IgD-negative memory B cell (primary cell): ENCODE data around the gene ATRAID. TPM values are rescaled to one million over a fixed set of nuclear protein-coding genes. Genes with fewer than 3 reads are reported as not detected.
"Not testable (repeated sequence)": the region's sequence is repeated elsewhere in the genome, so short reads cannot be mapped to it uniquely, and the experiment has no call there.

Experiments used
- H3K27ac Mint-ChIP-seq, 3 donors: one replicate each; pipeline ENCODE4 v1.8.0; 2020 to 2022; ENCODE audit warnings: mild to moderate bottlenecking in 3 of 3, mixed read lengths in 3 of 3, moderate library complexity in 1 of 3
- H3K27me3 Mint-ChIP-seq: one replicate; pipeline ENCODE4 v1.8.0; 2021; ENCODE audit warnings: mixed read lengths
- H3K36me3 Mint-ChIP-seq: one replicate; pipeline ENCODE4 v1.8.0; 2020; ENCODE audit warnings: mild to moderate bottlenecking, mixed read lengths
- H3K4me1 Mint-ChIP-seq, 3 donors: one replicate each; pipeline ENCODE4 v1.8.0; 2020 to 2022; ENCODE audit warnings: mixed read lengths in 3 of 3, mild to moderate bottlenecking in 1 of 3
- H3K4me3 Mint-ChIP-seq, 4 donors: one replicate each; pipeline ENCODE4 v1.8.0; 2020 to 2022; ENCODE audit warnings: mild to moderate bottlenecking in 4 of 4, mixed read lengths in 4 of 4, moderate library complexity in 3 of 4
- H3K9me3 Mint-ChIP-seq, 3 donors: one replicate each; pipeline ENCODE4 v1.8.0; 2020 to 2021; ENCODE audit warnings: mixed read lengths in 3 of 3, mild to moderate bottlenecking in 1 of 3
- polyA plus RNA-seq: library from polyadenylated mRNA; unstranded; fragments of 300-500 nt; fragmentation: Illumina TruSeq; gene quantifications from one replicate; pipeline ENCODE4 v1.2.3, GENCODE V29; 2021

Gene ATRAID
- polyA plus RNA-seq, 1 donor from 2014 or later = 274 TPM

GRCh38 chr2:27185331-27186026, 26.4 kb upstream of the ATRAID start:
- Mint-ChIP-seq H3K27me3 (peaks cover 20% of the 10 kb centered on the region), H3K9me3 (no peaks in the 10 kb centered on the region), H3K36me3 (peaks cover 4% of the 10 kb centered on the region), H3K27ac (no peak overlapping the region), H3K4me3 (no peak overlapping the region), H3K4me1 (no peaks in the 10 kb centered on the region)

DNA sequence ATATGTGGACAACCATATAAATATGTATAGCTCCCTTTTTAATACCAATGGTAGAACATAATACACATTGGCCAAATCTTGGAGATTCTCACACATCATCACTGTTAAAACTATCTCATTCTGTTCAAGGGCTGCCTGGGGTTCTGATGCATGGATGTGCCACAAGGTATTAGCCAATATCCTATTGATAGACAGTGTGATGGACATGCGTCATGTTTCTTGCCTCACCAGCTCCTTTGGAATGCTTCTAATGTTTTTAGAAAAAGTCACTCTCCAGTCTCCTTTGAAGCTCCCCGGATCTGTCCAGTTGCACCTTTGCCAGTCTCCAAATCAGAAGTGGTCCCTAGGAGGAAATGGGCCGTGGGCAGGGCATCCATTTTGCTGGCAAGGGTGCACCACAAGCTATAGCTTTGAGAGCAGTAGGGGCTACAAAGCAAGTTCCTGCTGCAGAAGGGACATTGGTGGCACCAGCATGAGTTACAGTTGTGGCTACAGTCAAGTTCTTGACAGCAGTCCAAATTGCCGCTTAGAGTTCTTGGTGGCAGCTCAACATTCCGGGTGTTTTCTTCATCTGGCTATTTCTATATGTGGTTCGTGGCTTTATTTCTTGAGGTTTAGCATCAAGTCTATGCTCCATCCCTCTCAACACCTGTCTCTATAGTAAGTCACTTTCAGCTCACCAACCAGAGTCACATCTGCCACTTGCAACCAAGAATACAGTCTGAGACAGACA, 25.1 kb upstream of the ATRAID start:
- Mint-ChIP-seq H3K27ac (peak overlapping the region in 1 of 3 donors; percentile 45), H3K36me3 (no peaks in the 10 kb centered on the region), H3K4me1 (peaks cover 0 to 2% (median 2%) of the 10 kb centered on the region in 3 donors), H3K9me3 (no peaks in the 10 kb centered on the region), H3K4me3 (no peak overlapping the region), H3K27me3 (peaks cover 11% of the 10 kb centered on the region)

GRCh38 chr2:27189989-27190388, 21.9 kb upstream of the ATRAID start:
- peaks cover 0 to 4% (median 3%) of the 10 kb centered on the region in 3 donors for H3K4me1 Mint-ChIP-seq
- peaks cover 6% of the 10 kb centered on the region for H3K27me3 Mint-ChIP-seq
- no peak overlapping the region for H3K4me3 Mint-ChIP-seq
- no peaks in the 10 kb centered on the region for H3K9me3 Mint-ChIP-seq
- H3K27ac Mint-ChIP-seq = no peak overlapping the region
- no peaks in the 10 kb centered on the region for H3K36me3 Mint-ChIP-seq

GRCh38 chr2:27191070-27191829, 20.6 kb upstream of the ATRAID start:
- H3K36me3 Mint-ChIP-seq = no peaks in the 10 kb centered on the region
- peaks cover 4% of the 10 kb centered on the region for H3K27me3 Mint-ChIP-seq
- no peak overlapping the region for H3K27ac Mint-ChIP-seq
- peaks cover 0 to 3% (median 0%) of the 10 kb centered on the region in 3 donors for H3K9me3 Mint-ChIP-seq
- peaks cover 0 to 4% (median 3%) of the 10 kb centered on the region in 3 donors for H3K4me1 Mint-ChIP-seq
- no peak overlapping the region for H3K4me3 Mint-ChIP-seq

GRCh38 chr2:27194538-27195354, 17.1 kb upstream of the ATRAID start:
- no peaks in the 10 kb centered on the region for H3K27me3 Mint-ChIP-seq
- no peak overlapping the region for H3K4me3 Mint-ChIP-seq
- H3K9me3 Mint-ChIP-seq = peaks cover 0 to 3% (median 0%) of the 10 kb centered on the region in 3 donors
- H3K4me1 Mint-ChIP-seq = peaks cover 0 to 4% (median 3%) of the 10 kb centered on the region in 3 donors
- H3K27ac Mint-ChIP-seq = no peak overlapping the region
- H3K36me3 Mint-ChIP-seq = peaks cover 3% of the 10 kb centered on the region

GRCh38 chr2:27195799-27196198, 16.0 kb upstream of the ATRAID start:
- H3K9me3 Mint-ChIP-seq, H3K27ac Mint-ChIP-seq: not testable (repeated sequence)

DNA sequence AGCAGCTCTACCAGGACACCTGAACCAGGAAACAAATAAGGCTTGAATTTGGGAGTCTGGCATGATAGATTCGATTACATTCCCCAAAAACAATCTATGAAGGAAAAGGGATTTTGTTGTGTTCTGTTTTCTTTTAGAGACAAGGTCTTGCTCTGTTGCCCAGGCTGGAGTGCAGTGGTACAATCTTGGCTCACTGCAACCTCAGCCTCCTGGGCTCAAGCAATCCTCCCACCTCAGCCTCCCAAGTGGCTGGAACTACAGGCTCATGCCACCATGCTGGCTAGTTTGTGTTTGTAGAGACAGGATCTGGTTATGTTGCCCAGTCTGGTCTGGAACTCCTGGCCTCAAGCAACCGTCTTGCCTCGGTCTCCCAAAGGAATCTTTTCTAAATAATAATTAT, 13.8 kb upstream of the ATRAID start:
- H3K27ac Mint-ChIP-seq, H3K36me3 Mint-ChIP-seq, H3K4me1 Mint-ChIP-seq, H3K27me3 Mint-ChIP-seq, H3K9me3 Mint-ChIP-seq: not testable (repeated sequence)
- H3K4me3 Mint-ChIP-seq = peak overlapping the region in 1 of 4 donors; percentile 52

More at GRCh38 chr2:27195799-27196198, 16.0 kb upstream of the ATRAID start:
- not testable (repeated sequence) for H3K4me1 Mint-ChIP-seq, H3K36me3 Mint-ChIP-seq, H3K27me3 Mint-ChIP-seq, H3K4me3 Mint-ChIP-seq

- Mint-ChIP-seq H3K27me3 (no peaks in the 10 kb centered on the region), H3K4me3 (peak overlapping the region in 1 of 4 donors; percentile 66), H3K9me3 (peaks cover 0 to 3% (median 0%) of the 10 kb centered on the region in 3 donors), H3K27ac (peak overlapping the region in 1 of 3 donors; percentile 8), H3K4me1 (peaks cover 0 to 1% (median 0%) of the 10 kb centered on the region in 3 donors), H3K36me3 (peaks cover 5% of the 10 kb centered on the region)
Measured at GRCh38 chr2:27198627-27199026, 13.2 kb upstream of the ATRAID start.

GRCh38 chr2:27199241-27199640, 12.6 kb upstream of the ATRAID start:
- H3K27me3 Mint-ChIP-seq = no peaks in the 10 kb centered on the region
- H3K4me1 Mint-ChIP-seq = peaks cover 0 to 1% (median 0%) of the 10 kb centered on the region in 3 donors
- H3K36me3 Mint-ChIP-seq = peaks cover 5% of the 10 kb centered on the region
- H3K27ac Mint-ChIP-seq = no peak overlapping the region
- H3K4me3 Mint-ChIP-seq = no peak overlapping the region
- H3K9me3 Mint-ChIP-seq = peaks cover 0 to 3% (median 0%) of the 10 kb centered on the region in 3 donors

DNA sequence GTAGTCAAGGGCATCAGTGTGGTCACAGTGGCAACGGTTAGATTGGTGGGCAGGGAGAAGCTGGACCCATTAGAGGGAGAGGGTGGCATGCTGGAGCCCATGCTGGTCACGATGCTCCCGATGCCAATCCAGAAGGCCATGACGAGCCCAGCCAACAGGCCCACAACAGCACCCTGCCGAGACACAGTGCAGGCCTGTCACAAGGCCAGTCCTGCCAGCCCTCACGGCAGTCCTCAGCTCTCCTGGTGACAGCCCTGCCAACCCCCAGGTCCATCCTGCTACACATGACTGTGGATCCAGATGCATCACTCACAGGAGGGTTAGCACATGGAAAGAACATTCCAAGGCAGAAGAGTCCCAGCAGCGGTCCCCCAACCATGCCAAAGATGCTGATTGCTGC, 10.2 kb upstream of the ATRAID start:
- Mint-ChIP-seq H3K4me3 (no peak overlapping the region), H3K4me1 (no peaks in the 10 kb centered on the region), H3K27ac (no peak overlapping the region), H3K27me3 (no peaks in the 10 kb centered on the region), H3K9me3 (no peaks in the 10 kb centered on the region), H3K36me3 (peaks cover 5% of the 10 kb centered on the region)

DNA sequence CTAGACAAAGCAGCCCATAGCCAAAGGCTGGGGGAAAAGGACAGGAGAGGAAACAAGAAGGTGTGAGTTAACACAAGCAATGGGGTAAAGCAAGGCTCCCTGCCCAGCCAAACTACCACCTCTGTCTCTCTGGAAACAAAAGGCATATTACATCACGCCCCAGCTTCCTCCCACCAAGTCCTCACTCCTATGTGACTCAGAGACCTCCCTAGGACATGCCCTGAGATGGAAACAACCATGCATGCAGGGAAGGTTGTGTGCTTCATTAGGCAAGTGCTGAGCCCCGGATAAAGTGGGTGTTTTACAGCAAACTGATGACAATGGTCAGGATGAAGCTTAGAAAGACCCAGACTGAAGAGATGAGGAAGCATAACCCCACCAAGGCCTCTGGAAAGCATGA, 9.0 kb upstream of the ATRAID start:
- H3K4me1 Mint-ChIP-seq = peaks cover 0 to 3% (median 0%) of the 10 kb centered on the region in 3 donors
- peak overlapping the region in 1 of 3 donors; percentile 2 for H3K27ac Mint-ChIP-seq
- no peaks in the 10 kb centered on the region for H3K27me3 Mint-ChIP-seq
- no peaks in the 10 kb centered on the region for H3K9me3 Mint-ChIP-seq
- H3K4me3 Mint-ChIP-seq = no peak overlapping the region
- peaks cover 5% of the 10 kb centered on the region for H3K36me3 Mint-ChIP-seq

- no peaks in the 10 kb centered on the region for H3K27me3 Mint-ChIP-seq
- H3K27ac Mint-ChIP-seq = peak overlapping the region in 1 of 3 donors; percentile 2
- H3K9me3 Mint-ChIP-seq = no peaks in the 10 kb centered on the region
- peaks cover 2% of the 10 kb centered on the region for H3K36me3 Mint-ChIP-seq
- peaks cover 0 to 3% (median 0%) of the 10 kb centered on the region in 3 donors for H3K4me1 Mint-ChIP-seq
- peak overlapping the region in 1 of 4 donors; percentile 15 for H3K4me3 Mint-ChIP-seq
Measured at GRCh38 chr2:27203741-27204140, 8.1 kb upstream of the ATRAID start.

GRCh38 chr2:27204566-27204965, 7.3 kb upstream of the ATRAID start:
- no peaks in the 10 kb centered on the region for H3K27me3 Mint-ChIP-seq
- H3K36me3 Mint-ChIP-seq = peaks cover 1% of the 10 kb centered on the region

GRCh38 chr2:27205206-27205605, 6.6 kb upstream of the ATRAID start:
- H3K36me3 Mint-ChIP-seq = peaks cover 1% of the 10 kb centered on the region
- H3K27me3 Mint-ChIP-seq = no peaks in the 10 kb centered on the region
- peaks cover 6 to 10% (median 8%) of the 10 kb centered on the region in 3 donors for H3K4me1 Mint-ChIP-seq
- peak overlapping the region in 1 of 3 donors; percentile 51 for H3K27ac Mint-ChIP-seq
- no peak overlapping the region for H3K4me3 Mint-ChIP-seq
- H3K9me3 Mint-ChIP-seq = no peaks in the 10 kb centered on the region

More at GRCh38 chr2:27204566-27204965, 7.3 kb upstream of the ATRAID start:
- H3K4me3 Mint-ChIP-seq = no peak overlapping the region
- no peaks in the 10 kb centered on the region for H3K9me3 Mint-ChIP-seq
- peaks cover 2 to 3% (median 3%) of the 10 kb centered on the region in 3 donors for H3K4me1 Mint-ChIP-seq
- peak overlapping the region in 1 of 3 donors; percentile 31 for H3K27ac Mint-ChIP-seq
